Amniotic stem cell (primary cell): ENCODE results near the gene WWOX.

Experiments
- DNase-seq: peaks from one replicate; lab custom pipeline; 2025; lab: John Stamatoyannopoulos, UW

WWOX gene

DNA sequence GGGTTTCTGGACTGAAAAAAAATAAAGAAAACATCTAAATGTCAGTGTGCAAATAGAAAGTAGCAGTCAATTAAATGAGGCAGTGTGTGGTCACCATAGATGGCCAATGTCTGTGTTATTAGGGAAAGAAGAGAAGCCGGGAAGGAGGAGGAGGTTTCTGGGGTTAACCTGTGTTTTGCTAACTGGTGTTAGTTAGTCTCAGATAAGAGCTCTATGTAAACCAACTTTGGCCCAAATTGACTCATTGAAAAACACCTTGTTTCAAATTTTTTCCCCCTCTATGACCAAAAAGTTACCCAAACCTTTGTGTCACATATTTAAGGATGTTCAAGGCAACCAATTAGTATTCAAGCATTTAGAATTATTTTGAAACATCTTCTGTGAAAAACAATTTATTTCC, 970.2 kb downstream of the WWOX start:
- no peak for DNase-seq

GRCh38 chr16:79071424-79071823, 972.0 kb downstream of the WWOX start:
- no peak for DNase-seq

GRCh38 chr16:79072517-79072916, 973.1 kb downstream of the WWOX start:
- DNase-seq: no peak

GRCh38 chr16:79073566-79073965, 974.1 kb downstream of the WWOX start:
- no peak for DNase-seq

DNA sequence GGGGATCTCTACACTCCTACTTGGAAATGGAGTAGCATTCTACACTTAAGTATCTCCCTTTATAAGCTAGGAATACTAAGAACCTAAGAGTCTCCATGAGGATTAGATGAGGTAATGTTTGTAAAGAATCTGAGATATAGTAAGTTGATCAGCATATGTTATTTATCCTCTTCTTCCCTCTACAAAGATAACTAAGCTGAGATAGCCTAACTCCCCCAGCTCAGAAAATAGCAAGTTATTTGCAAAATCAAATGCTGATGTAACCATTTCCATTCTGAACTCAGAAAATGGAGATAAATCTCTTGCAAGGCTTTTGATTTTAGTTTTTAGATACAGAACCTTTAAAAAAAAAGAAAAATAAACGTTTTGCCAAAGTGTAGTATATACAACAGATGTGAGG, 975.1 kb downstream of the WWOX start:
- no peak for DNase-seq

DNA sequence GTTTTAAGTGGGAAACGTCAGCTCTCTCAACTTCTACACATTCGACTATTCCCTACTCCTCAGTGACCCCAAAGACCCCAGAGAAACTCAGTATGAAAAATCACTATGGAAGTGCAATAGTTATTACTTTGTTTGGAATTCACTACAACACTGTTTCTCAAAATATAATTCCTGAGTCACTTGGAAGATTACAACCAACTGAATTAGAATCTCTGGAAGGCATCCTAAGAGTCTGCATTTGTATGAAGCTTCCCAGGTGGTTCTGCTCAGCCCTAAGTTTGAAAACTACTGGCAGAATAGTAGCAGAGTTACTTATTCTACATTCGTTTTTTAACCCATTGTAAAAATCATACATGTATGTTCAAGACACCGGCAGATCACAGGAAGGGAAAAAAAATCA, 975.5 kb downstream of the WWOX start:
- no peak for DNase-seq

GRCh38 chr16:79076047-79076767, 976.8 kb downstream of the WWOX start:
- no peak for DNase-seq

DNA sequence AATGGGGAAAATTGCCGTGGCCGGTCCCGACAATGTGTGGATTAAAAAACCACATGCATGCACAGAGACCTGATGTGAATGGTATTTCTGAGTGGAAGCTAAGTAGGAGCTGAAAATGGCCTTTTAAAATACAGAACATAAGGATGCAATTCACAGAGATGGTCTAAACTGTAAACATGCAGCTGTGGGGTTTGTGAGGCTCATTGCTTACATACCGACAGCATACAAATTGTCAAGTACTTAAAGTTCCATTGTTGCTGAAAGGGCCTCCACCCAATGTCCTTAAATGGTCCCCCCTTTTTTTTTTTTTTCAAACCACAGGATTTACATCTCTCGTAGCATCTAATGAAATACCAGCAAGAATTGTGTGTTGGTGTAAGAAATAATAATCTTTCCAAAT, 977.9 kb downstream of the WWOX start:
- DNase-seq: no peak

GRCh38 chr16:79079656-79080420, 980.4 kb downstream of the WWOX start:
- no peak for DNase-seq

DNA sequence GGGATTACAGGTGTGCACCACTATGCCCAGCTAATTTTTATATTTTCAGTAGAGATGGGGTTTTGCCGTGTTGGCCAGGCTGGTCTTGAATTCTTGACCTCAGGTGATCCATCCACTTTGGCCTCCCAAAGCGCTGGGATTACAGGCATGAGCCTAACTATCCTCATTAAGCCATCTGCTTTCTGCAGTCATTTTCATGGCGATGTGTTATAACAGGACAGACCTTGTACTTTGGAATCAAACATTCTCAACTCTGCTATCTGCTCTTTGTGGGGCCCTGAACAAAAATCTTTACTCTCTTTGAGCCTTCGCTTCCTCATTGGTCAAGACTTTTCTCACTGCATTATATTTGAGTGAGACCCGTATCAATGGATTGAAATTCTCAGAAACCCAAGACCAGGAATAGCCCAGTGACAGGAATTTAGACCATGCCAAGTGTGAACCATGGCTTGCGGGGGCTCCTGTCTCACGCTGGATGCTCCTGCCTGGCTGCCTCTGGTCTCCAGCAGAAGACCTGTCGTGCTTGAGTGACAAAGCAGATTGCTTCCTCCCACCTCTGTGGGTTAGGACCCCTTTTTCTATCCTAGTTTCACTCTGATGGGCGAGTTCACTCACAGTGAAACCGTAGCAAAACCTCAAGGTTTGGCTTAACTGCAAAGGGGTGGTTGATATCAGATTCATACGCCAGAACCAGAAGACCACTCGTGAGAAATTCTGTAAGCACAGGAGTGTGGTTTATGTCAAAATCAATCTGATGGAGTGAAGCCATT, 982.0 kb downstream of the WWOX start:
- no peak for DNase-seq

GRCh38 chr16:79082970-79083369, 983.5 kb downstream of the WWOX start:
- DNase-seq: no peak

DNA sequence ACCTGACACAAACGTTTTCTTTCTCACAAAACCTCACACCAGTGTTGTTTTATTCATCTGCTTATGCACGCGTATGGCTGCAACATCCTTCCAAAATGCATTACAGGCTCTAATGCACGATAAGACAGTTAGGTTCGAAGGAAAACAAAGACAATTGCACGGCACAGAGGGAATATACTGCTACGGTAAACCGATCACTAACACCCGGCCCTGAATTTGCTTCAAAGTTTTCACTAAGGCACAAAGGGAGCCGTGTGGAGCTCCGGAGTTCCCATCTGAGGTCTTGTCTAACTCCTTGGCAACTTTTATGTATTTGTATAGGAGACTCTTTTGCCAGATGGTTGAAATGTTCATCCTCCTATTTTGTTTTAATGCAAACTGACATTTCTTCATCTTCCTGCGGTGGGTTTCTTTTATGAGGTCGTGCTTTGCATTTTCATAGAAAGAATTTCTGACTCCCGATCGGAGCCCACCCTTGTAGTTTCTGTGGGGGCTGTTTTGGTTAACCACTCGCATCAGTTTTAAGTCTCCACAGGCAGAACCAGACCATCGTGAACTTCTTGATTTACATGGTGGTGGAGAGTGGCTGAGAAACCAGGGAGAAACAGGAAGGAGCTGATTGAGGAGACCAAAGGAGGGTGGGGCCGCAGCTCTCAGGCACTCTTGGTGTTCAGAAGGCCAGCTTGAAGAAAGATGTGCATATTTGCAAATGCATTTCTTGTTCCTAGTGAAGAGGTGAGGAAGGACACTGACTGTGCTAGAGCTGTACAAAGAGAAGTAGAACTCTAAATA, 984.2 kb downstream of the WWOX start:
- DNase-seq: no peak

DNA sequence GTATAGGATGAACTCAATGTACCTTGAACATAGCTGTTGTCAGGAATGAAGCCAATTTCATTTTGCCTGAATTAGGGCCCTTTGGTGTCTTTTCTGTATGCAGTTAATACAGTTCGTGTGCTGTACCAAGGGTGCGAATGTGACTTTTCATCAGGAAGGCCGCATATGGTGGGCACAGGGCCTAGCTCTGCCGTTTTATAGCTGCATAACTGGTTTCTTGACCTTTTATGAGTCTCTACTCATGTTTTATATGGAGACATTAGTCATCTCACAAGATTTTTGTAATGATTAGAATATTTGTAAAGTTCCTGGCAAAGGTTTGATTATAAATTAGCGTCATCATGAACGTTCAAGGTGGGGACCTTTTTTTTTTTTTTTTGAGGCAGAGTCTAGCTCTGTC, 989.5 kb downstream of the WWOX start:
- DNase-seq: no peak

DNA sequence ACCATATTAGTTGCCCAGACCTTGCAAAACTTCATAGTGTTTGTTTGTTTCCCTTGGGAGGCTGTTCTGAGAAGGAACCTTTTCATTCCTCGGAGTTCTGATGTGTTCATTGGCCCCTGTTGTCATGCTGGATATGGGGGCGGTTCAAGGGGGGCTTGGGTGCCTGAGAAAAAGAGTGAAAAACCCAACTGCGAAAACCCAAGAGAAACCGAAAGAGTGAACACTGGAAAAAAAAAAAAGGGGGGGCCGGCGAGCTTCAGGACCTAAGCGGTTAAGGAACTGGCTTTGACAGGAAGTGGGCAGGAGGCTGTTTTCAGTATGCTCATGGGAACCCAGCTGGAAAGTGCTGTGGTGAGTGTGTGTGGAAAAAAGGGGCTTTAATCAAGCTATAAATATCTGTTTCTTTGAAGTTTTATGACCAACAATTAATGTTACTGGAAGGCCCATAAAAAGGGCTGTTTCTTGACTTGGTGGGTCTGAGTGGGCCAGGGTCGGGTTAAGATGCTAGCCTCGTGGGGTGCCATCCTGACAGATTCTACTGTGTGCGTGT, 990.4 kb downstream of the WWOX start:
- DNase-seq: no peak

- DNase-seq: no peak
These were observed 991.5 kb downstream of the WWOX start for GRCh38 chr16:79090966-79091365.

- no peak for DNase-seq
These were observed 993.4 kb downstream of the WWOX start for GRCh38 chr16:79092846-79093245.

- no peak for DNase-seq
These were observed 994.1 kb downstream of the WWOX start for GRCh38 chr16:79093554-79093967.

DNA sequence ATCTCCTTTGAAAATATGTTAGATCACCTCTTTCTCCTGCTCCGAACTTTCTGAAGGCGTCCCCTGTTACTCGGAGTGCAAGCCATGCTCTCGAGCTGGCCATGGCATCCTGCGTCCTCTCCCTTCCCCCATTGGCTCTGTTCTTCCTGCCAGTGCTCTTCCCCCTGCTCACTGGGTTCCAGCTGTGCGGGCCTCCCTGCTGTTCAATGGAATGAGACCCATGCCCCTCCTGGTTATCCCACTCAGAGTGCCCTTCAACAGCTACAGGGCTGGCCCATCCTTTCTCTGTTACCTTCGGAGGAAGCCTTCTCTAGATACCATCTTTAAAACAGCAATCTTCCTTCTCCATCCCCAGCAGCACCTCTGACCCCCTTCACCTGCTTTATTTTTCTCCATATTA, 996.8 kb downstream of the WWOX start:
- DNase-seq: no peak

DNA sequence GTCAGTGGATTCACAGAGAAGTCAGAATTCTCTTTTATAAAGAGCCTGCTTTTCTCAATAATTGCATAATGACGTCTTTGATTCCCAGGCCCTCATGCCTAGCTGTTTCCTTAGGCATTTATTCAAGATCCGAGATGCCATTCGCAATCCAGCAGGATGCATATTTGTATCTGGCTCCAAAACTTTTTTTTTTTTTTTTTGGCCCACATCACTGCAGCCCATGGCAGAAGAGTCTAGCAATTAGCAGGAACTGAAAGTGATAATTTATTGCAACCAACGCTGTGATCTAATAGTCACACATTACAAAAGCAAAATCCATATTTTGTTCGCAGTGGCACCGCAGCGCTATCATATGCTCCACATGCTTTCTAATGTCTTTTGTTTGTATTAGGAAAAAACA, 997.7 kb downstream of the WWOX start:
- DNase-seq: no peak

DNA sequence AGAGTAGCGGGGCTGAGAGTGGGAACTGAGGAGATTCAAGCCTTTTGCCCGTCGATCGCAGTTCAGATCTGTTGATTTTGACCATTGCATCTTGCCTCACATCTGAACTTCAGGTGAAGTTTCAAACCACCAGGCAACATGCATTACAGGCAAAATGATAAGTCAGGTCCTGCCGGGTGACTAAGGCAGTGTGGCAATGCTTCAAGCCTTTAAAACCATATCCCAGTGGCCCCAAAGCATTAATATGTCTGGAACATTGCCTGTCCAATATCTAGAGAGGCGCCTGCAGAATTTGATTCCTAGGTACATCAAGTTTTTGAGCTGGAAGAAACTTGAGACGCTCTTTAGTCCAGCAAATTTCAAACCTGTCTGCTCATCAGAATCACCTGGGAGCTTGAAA, 998.3 kb downstream of the WWOX start:
- no peak for DNase-seq

GRCh38 chr16:79098907-79099306, 999.5 kb downstream of the WWOX start:
- DNase-seq: no peak

- no peak for DNase-seq
These were observed 1000.3 kb downstream of the WWOX start for GRCh38 chr16:79099716-79100115.
